Measurements from ENCODE around the gene HAUS3.
A peak's percentile ranks its signal among the peaks of the same experiment; 100 is the strongest.

HAUS3 gene

DNA sequence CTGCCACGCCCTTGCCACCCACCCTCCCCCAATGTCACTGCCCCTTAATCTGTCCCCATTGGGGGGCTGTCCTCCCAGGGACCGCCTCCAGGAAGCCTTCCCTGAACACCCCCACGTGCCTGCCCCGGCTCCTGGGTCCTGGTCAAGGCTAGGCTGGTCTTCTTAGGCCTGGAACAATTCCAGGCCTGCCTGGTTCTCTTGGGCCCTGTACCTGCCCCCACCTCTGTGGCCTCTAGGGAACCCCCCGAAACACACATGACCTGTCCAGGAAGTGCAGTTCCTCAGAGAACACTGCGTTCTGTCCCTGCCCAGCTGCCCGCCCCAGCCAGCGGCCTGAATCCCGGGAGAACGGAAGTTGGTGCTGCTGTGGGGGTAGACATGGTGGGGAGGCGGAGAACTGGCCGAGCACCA is 14.9 kb upstream of the HAUS3 start:
- TF ChIP-seq, protein P1, sequence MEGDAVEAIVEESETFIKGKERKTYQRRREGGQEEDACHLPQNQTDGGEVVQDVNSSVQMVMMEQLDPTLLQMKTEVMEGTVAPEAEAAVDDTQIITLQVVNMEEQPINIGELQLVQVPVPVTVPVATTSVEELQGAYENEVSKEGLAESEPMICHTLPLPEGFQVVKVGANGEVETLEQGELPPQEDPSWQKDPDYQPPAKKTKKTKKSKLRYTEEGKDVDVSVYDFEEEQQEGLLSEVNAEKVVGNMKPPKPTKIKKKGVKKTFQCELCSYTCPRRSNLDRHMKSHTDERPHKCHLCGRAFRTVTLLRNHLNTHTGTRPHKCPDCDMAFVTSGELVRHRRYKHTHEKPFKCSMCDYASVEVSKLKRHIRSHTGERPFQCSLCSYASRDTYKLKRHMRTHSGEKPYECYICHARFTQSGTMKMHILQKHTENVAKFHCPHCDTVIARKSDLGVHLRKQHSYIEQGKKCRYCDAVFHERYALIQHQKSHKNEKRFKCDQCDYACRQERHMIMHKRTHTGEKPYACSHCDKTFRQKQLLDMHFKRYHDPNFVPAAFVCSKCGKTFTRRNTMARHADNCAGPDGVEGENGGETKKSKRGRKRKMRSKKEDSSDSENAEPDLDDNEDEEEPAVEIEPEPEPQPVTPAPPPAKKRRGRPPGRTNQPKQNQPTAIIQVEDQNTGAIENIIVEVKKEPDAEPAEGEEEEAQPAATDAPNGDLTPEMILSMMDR (IDR thresholded peaks at IDR 0.05), result no peak
- peak; percentile 78 to 94 for DNase-seq
- Histone ChIP-seq H3K4me3 (peak overlapping the region; percentile 18 to 43), H3K9me3 (no peaks in the 10 kb centered on the region), H3K27ac (peak overlapping the region; percentile 95 to 96), H3K27me3 (no peaks in the 10 kb centered on the region), H3K36me3 (peaks cover 20 to 39% (median 36%) of the 10 kb centered on the region in 3 donors), H3K4me1 (peaks cover 3 to 74% (median 66%) of the 10 kb centered on the region in 4 donors)
- intact Hi-C loops (cut with DNase I; ENCODE audit: low total_unique reads), result no loop called here

DNA sequence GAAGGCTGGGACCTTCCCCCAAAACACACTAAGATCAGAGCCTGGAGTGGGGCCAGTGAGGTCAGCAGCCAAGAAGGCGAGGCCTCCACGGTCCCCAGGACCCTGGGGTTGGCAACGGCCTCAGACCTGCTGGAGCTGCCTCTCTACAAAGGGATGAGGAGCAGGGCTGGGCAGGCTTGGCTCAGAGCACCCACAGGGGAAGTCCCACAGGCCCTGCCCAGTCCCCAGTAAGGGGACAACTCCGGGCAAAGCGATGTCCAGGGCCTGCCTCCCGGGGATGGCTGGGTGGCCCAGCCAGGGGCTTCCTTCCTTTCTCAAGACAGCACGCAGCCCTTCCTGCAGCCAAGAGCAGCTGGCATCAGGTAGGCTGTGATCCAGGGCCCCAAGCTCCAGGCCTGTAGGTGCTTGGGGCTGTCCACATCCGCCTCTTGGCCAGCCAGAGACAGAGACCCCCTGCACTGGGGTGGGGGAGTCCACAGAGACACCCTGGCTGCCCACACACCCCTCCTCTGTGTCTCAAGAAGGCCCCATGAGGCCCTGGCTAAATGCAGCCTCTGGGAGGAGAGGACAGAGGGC is 14.3 kb upstream of the HAUS3 start:
- peaks cover 3 to 74% (median 66%) of the 10 kb centered on the region in 4 donors for H3K4me1 ChIP-seq
- no peaks in the 10 kb centered on the region for H3K27me3 ChIP-seq
- H3K27ac ChIP-seq, result peak overlapping the region; percentile 95 to 96
- peaks cover 23 to 45% (median 42%) of the 10 kb centered on the region in 3 donors for H3K36me3 ChIP-seq
- TF ChIP-seq, protein P1 (IDR thresholded peaks at IDR 0.05), result no peak
- intact Hi-C loops (cut with DNase I; ENCODE audit: low total_unique reads), result no loop called here
- peak overlapping the region; percentile 18 to 43 for H3K4me3 ChIP-seq
- DNase-seq, result peak; percentile 50 to 85
- H3K9me3 ChIP-seq, result no peaks in the 10 kb centered on the region

DNA sequence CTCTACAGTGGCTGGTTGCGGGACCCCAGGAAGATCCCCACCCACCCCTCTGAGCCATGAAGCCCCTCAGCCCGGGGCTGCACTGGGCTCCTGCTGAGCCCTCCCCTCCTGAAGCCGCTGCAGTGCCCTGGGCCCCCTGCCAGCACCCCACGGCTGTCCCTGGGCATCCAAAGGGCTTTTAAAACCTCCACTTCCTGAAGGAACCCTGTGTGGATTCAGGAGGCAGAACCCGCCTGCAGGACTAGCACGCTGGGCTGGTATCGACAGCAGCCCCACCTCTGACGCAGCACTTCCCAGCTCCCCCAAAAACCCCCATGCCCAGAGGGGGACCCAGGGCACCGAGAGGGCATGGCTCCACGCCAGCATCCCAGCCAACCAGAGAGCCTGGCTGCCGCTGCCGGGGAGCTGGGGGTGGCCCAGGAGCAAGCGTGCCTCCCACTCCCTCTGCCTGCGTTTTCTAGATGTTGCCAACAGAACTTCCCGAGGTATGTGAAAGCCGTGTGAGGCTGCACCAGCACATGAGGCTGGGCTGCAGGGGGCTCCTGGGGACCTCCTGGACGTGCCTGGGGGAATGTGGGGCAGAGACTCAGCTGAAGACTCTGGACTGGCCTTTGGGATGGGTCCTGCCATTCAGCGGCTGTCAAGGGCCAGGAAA is 13.7 kb upstream of the HAUS3 start:
- H3K4me1 ChIP-seq, result peaks cover 3 to 71% (median 63%) of the 10 kb centered on the region in 4 donors
- peak; percentile 33 to 79 for DNase-seq
- no peaks in the 10 kb centered on the region for H3K27me3 ChIP-seq
- intact Hi-C loops (cut with DNase I; ENCODE audit: low total_unique reads), result no loop called here
- H3K27ac ChIP-seq, result peak overlapping the region; percentile 95 to 96
- H3K4me3 ChIP-seq, result peak overlapping the region; percentile 18 to 43
- H3K36me3 ChIP-seq, result peaks cover 29 to 51% (median 48%) of the 10 kb centered on the region in 3 donors
- TF ChIP-seq, protein P1 (IDR thresholded peaks at IDR 0.05), result no peak
- H3K9me3 ChIP-seq, result no peaks in the 10 kb centered on the region

DNA sequence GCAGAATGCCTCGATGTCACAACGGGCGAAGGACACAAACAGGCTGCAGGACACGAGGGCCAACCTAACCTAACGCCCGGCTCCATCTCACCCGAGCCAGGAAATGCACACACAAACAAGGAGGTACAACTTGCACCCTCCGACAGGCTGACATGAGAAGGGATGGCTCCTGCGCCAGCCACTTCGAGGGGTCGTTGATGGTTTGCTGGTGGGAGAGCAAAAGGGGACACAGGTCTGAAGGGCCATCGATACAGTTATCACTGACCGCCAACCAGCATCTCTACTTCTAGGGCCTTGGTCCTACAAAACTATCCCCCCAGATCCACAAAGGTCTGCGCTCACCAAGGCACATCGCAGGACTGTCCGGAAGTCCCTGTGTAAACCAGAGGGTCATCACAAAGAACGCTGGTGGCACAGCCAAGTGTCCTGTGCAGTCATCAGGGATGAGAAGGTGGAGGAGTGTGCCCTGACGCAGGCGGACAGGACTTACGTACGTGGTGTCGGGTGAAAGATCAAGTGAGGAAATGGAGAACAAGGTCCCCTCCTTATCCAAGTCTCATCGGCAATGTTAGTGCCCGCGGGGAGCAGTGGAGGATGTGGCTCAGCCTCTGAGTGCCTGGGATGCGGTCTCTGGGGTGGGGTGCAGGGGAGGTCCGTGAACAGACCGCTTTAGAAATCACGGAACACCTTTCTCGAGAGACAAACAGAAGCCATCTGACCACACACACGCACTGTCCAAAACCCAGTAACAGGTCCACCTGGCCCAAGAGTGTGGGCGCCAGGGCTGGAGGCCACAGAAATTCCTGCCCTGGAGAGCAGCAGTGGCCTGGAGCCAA is 13.0 kb upstream of the HAUS3 start:
- peak; percentile 19 to 62 for DNase-seq
- H3K4me3 ChIP-seq, result peak overlapping the region in 1 of 2 donors; percentile 43
- H3K27ac ChIP-seq, result peak overlapping the region; percentile 95 to 96
- TF ChIP-seq, protein P1 (IDR thresholded peaks at IDR 0.05), result no peak
- H3K27me3 ChIP-seq, result no peaks in the 10 kb centered on the region
- no peaks in the 10 kb centered on the region for H3K9me3 ChIP-seq
- H3K36me3 ChIP-seq, result peaks cover 37 to 58% (median 55%) of the 10 kb centered on the region in 3 donors
- intact Hi-C loops (cut with DNase I; ENCODE audit: low total_unique reads), result no loop called here
- peaks cover 3 to 63% (median 55%) of the 10 kb centered on the region in 4 donors for H3K4me1 ChIP-seq

DNA sequence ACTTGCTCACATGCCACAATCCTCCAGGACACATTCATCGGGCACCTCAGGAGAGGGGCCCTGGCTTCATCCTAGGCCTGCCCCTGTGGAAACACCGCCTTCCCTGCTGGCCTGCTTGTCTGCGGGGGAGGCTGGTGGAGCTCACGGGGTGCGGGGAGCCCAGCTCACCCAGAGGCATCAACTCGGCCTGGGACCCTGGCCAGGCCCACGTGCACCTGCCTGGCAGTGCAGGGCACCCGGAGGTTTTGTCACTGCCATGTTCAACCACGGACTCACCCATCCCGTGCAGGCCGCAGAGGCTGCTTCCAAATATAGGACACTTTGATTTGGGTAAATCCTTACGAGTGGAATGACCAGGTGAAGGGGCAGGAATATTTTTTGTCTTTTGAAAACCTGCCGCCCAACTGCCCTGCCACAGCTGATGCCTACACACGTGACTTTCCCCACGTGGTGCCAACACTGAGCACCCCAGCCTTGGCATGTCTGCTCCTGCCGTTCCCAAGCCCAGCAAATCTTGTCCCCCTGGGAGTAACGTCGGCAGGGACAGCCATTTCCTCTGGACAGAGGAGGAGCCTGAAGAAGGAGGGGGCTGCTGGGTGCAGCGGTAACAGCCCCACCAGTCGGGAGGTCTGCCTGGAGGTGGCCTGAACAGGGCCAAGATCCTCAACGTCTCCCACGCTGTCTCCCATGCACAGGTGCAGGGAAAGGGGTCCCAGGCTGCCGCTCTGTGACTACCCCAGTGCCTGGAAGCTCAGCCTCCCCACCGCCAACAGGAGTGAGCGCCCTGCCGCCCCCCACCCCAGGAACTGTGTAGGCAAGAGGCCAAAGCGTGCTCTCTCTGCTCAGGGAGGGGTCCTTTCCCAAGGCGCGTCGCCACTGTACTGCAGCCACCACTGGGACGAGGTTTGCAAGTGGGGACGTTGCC is 11.5 kb upstream of the HAUS3 start:
- peak in 1 of 2 donors; percentile 15 for DNase-seq
- TF ChIP-seq, protein P1 (IDR thresholded peaks at IDR 0.05), result no peak
- H3K4me3 ChIP-seq, result no peak overlapping the region
- H3K4me1 ChIP-seq, result peaks cover 0 to 49% (median 41%) of the 10 kb centered on the region in 4 donors
- no peaks in the 10 kb centered on the region for H3K27me3 ChIP-seq
- H3K27ac ChIP-seq, result peak overlapping the region in 1 of 2 donors; percentile 31
- intact Hi-C loops (cut with DNase I; ENCODE audit: low total_unique reads), result no loop called here
- peaks cover 49 to 70% (median 68%) of the 10 kb centered on the region in 3 donors for H3K36me3 ChIP-seq
- H3K9me3 ChIP-seq, result no peaks in the 10 kb centered on the region
